HUES64 (cell line): ENCODE results near the gene SCCPDH.
"Not testable (repeated sequence)": the region's sequence is repeated elsewhere in the genome, so short reads cannot be mapped to it uniquely, and the experiment has no call there.

ENCODE experiments used
- H3K27ac ChIP-seq: 2 replicates; pipeline ENCODE4 v1.7.0; 2013; ENCODE audit warnings: low read depth, low read length, inconsistent platforms
- H3K27me3 ChIP-seq: 2 replicates; pipeline ENCODE4 v1.6.1; 2013; ENCODE audit warnings: mild to moderate bottlenecking, low read length; ENCODE audit not compliant: insufficient read depth
- H3K36me3 ChIP-seq: 2 replicates; pipeline ENCODE4 v1.6.1; 2013; ENCODE audit warnings: mild to moderate bottlenecking, low read length; ENCODE audit not compliant: insufficient read depth
- H3K4me1 ChIP-seq: 2 replicates; pipeline ENCODE4 v1.6.1; 2013; ENCODE audit warnings: mild to moderate bottlenecking, low read length, moderate library complexity; ENCODE audit not compliant: insufficient read depth
- H3K4me3 ChIP-seq: 2 replicates; pipeline ENCODE4 v1.5.1; 2013; ENCODE audit warnings: mild to moderate bottlenecking, low read length, moderate library complexity
- H3K9ac ChIP-seq: 2 replicates; pipeline ENCODE4 v1.6.1; 2013; ENCODE audit warnings: mild to moderate bottlenecking, low read depth, low read length
- H3K9me3 ChIP-seq: 2 replicates; pipeline ENCODE4 v1.6.1; 2013; ENCODE audit warnings: low read depth, low read length; ENCODE audit not compliant: insufficient read depth
- WGBS: fragments of 150-250, 120-280 bp; methylation state at CpG from one replicate; pipeline ENCODE4 v1.1.7; 2013; ENCODE audit warnings: missing lambda C conversion rate; 5-methylcytosine and 5-hydroxymethylcytosine counted together

The SCCPDH gene

DNA sequence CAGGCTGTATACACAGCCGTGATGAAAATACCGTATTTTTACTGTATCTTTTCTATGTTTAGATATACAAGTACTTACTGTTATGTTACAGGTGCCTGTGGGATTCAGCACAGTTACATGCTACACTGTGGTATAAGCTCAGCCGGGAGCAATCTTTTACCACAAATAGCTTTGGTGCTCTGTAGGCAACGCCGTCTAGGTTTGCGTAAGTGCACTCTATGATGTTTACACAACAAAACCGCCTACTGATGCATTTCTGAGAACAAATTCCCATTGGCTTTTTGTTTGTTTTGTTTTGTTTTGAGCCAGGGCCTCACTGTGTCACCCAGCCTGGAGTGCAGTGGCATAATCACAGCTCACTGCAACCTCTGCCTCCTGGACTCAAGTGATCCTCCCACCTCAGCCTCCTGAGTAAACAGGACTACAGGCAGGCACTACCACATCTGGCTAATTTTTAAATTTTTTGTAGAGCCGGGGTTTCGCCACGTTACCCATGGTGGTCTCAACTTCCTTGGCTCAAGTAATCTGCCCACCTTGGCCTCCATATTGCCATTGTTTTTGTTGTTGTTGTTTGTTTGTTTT, 81.0 kb downstream of the SCCPDH start:
- Histone ChIP-seq H3K36me3 (no peaks in the 10 kb centered on the region), H3K27me3 (no peaks in the 10 kb centered on the region)
- 89% methylated on average over 10 of the region's 10 CpGs for WGBS

DNA sequence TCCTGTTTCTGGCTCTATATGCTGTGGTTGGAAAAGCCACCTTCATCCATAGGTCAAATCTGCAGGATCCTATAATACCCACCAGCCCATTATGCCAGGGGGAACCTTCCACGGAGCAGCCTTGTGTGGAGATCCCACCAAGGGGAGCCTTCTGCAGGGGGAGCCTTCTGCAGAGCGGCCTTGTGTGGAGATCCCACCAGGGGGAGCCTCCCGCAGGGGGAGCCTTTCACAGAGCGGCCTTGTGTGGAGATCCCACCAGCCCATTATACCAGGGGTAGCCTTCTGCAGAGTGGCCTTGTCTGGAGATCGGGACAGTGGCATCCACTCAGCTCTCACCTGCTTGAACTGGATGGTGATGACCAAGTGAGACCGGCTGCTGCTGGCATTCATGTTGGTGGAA, 85.3 kb downstream of the SCCPDH start:
- WGBS = 91% methylated on average over 6 of the region's 6 CpGs
- Histone ChIP-seq H3K4me1 (peaks cover 5% of the 10 kb centered on the region; the same call in 1 of the 2 replicates), H3K36me3 (no peaks in the 10 kb centered on the region), H3K4me3 (no peak overlapping the region), H3K9ac (no peak overlapping the region), H3K27me3 (no peaks in the 10 kb centered on the region), H3K9me3 (no peaks in the 10 kb centered on the region; the same call in 1 of the 2 replicates), H3K27ac (no peak overlapping the region)

More for the DNA sequence above, 81.0 kb downstream of the SCCPDH start:
- no peak overlapping the region for H3K27ac ChIP-seq
- no peaks in the 10 kb centered on the region for H3K4me1 ChIP-seq
- H3K4me3 ChIP-seq = no peak overlapping the region
- no peaks in the 10 kb centered on the region; the same call in 1 of the 2 replicates for H3K9me3 ChIP-seq
- H3K9ac ChIP-seq = no peak overlapping the region

DNA sequence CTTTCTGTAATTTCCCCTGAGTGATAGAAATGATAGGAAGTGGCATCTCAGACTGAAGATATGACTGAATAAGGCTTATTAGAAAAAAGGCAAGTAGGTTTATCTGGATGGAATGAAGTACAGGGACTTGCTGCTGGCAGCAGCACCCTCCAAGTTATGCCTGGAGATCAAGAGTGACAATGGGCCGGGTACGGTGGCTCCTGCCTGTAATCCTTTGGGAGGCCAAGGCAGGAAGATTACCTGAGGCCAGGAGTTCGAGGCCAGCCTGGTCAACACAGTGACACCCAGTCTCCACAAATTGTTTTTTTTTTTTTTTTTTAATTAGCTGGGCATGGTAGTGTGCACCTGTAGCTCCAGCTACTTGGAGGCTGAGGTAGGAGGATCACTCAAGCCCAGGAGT, 87.8 kb downstream of the SCCPDH start:
- Histone ChIP-seq H3K27me3 (no peaks in the 10 kb centered on the region), H3K4me3 (no peak overlapping the region), H3K27ac (no peak overlapping the region), H3K36me3 (no peaks in the 10 kb centered on the region), H3K9me3 (no peaks in the 10 kb centered on the region; the same call in 1 of the 2 replicates), H3K4me1 (peaks cover 5% of the 10 kb centered on the region; the same call in 1 of the 2 replicates), H3K9ac (no peak overlapping the region)
- 84% methylated on average over 3 of the region's 3 CpGs for WGBS

DNA sequence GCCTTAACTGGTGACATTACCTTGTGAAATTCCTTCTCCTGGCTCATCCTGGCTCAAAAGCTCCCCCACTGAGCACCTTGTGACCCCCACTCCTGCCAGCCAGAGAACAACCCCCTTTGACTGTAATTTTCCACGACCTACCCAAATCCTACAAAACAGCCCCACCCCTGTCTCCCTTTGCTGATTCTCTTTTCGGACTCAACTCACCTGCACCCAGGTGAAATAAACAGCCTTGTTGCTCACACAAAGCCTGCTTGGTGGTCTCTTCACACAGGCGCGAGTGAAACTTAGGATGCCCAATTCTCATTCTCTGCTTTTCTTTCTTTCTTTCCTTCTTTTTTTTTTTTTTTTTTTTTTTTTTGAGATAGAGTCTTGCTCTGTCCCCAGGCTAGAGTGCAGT, 89.1 kb downstream of the SCCPDH start:
- not testable (repeated sequence) for H3K9ac ChIP-seq, H3K27ac ChIP-seq, H3K9me3 ChIP-seq, H3K4me3 ChIP-seq, H3K27me3 ChIP-seq, H3K4me1 ChIP-seq, H3K36me3 ChIP-seq
- 62% methylated on average over 4 of the region's 4 CpGs for WGBS

DNA sequence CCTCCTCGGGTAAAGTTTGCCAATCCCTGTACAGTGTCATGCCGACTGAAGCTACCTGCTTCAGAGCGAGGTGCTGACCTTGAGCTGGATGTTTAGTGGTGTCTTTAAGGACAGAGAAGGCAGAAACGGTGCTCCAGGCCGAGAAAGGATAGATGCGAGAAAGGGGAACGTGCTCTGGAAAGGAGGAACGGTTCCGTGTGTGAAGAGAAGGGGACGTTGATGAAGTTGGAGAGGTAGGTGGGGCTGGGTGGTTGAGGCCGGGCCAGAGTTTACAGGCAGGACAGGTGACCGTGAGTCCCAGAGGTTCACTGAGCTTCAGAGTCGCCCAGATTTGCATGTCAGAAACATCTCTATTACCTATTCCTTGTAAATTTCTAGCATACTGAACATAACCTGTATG, 90.7 kb downstream of the SCCPDH start:
- H3K27me3 ChIP-seq = no peaks in the 10 kb centered on the region
- H3K27ac ChIP-seq = no peak overlapping the region
- H3K9ac ChIP-seq = no peak overlapping the region
- no peaks in the 10 kb centered on the region for H3K9me3 ChIP-seq
- 91% methylated on average over 13 of the region's 13 CpGs for WGBS
- peaks cover 5% of the 10 kb centered on the region; the same call in 1 of the 2 replicates for H3K4me1 ChIP-seq
- H3K4me3 ChIP-seq = no peak overlapping the region
- H3K36me3 ChIP-seq = no peaks in the 10 kb centered on the region

DNA sequence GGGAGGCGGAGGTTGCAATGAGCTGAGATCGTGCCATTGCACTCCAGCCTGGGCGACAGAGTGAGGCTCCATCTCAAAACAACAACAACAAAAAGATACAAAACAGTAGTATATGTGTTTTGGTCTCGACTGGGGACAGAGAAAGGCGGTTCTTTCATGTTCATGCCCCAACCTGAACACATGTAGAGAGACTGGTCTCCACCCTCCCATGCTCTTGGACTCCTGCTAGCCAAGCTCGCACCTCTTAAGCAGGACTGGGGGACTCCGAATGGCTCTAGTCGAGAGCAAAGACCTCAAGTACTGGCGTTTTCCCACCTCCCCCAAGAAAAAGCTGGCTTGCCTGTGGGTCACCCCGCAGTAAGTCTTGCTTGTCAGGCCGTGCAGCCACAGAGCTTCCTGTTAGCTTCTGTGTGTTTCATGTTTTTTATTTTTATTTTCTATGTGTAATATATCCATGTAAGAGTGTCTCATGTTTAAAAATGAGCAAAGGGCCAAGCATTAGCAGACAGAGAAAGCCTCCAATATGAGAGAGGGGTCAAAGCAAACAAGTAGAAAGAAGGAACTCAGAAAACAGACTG, 91.6 kb downstream of the SCCPDH start:
- Histone ChIP-seq H3K4me1 (peaks cover 5% of the 10 kb centered on the region; the same call in 1 of the 2 replicates), H3K9me3 (no peaks in the 10 kb centered on the region), H3K27me3 (no peaks in the 10 kb centered on the region), H3K27ac (no peak overlapping the region), H3K36me3 (no peaks in the 10 kb centered on the region), H3K4me3 (no peak overlapping the region), H3K9ac (no peak overlapping the region)
- WGBS = 92% methylated on average over 8 of the region's 11 CpGs
